Dedifferentiated amniotic fluid mesenchymal stem cell (primary cell): Measurements from ENCODE around the gene DEUP1.

Experiments
- DNase-seq: peaks from one replicate; pipeline ENCODE4 v3.0.0-alpha.2; 2016; ENCODE audit errors: extremely low spot score

DEUP1 gene

DNA sequence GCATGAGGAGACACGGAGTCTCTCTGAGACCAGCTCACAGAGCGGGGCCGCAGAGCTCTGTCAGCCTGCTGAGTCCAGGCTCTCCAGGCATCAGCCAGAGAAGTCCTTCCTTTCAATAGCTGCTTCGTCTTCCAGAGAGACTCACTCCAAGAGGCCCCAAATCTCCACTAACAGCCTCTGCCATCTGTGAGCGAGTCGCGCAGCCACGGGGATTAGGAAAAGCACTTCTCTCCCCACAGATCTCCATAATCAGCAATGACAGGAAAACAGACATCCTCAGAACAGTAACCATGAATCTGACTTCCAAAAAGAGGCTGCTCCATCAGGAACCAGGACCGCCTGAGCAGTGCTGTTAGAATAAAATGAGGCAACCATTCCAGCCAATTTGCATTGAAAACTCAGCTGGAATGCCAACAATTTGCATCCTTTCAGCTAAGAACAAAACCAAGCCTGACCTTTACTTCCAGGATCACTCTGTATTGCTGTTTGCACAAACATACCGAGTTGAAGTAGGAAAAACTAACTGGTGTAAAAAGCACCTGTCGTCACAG lies 147.2 kb downstream of the DEUP1 start:
- DNase-seq, result no peak

DNA sequence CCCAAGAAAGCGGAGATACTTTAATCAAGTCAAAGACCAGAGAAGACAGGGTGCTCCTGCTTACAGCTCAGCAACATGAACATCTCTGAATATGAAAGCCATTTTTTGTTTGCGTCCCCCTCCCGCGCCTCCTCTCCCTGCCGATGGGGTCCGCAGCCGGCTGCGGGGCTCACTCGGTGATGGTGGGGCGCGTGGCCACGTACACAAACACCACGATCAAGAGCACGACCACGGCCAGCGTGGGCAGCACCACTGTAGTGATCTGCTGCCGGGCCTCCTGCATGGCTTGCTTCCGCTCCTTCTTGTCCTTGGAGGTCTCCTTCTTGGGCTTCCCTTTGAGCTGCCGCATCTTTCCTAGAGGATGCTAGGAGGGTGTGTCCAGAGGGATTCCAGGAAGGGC lies 148.3 kb downstream of the DEUP1 start:
- DNase-seq, result no peak

DNA sequence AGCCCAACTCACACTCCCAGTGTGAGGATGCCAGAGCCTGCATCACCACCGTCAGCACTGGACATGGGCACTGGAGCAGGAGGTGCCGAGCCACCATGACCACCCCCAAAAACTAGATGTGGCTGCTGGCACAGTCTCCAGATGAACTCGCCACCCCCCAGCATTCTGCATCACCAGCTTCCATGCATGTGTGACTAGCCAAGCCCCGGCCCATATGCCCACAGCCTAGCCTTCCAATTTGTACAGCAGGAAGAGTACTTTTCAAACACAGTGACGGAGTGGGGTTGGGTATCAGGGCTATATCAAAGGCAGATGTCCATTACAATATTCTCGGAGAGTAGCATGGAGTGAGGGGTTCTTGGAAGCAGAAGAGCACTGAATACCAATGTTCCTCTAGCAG lies 149.7 kb downstream of the DEUP1 start:
- DNase-seq, result no peak

DNA sequence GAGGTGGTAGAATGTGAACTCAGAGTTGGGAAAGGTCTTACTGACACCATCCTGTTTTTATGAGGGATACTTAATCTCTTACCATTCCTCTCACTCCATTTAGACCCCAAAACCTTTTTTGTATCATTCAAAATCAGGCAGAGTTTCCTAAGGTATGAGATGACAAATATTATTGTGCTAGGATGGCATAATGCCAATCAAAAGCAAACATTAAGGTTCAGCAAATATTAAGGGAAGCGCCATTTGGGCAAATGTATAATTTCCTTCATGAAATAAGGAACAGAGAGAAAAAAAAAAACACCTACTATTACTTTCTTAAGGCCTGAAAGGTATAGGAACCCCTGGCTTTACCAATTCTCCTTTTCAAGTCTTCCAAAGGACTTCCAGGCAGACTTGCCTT lies 150.2 kb downstream of the DEUP1 start:
- no peak for DNase-seq

DNA sequence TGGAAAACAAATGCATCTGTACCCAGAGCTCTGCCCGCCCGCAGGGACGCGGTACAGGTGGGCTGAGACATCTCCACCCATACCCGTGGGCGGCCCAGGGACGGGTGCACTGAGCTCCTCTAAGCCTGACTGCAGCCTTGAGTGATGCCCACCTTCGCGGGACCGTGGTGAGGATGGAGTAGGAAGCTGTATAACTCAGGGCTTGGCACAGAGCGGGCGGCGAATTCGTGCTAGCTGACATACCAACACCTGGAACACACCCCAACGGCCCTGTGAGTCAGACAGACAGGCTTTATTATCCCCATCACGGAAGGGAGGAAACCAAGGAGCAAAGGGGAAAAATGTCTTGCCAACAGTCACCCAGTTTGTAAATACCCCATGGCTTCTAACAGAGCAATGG lies 150.7 kb downstream of the DEUP1 start:
- no peak for DNase-seq

DNA sequence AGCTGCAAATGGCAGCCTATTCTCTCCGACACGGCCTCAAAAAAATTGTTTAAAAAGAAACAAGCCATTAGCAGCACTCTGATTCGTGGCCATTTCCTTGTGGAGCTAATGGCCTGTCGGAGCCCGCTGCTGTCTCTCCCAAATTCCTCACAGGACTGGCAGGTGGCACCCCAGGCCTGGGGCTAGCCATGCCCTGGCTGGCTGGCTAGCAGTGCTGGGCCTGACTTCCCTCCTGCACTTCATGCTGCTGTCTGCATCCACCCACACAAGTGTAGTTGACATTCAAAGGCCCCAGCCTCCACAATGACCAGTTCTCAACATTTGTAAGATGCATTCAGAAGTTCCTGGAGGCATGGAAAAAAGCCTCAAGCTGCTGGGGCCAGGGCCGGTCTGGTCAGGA lies 151.2 kb downstream of the DEUP1 start:
- no peak for DNase-seq

DNA sequence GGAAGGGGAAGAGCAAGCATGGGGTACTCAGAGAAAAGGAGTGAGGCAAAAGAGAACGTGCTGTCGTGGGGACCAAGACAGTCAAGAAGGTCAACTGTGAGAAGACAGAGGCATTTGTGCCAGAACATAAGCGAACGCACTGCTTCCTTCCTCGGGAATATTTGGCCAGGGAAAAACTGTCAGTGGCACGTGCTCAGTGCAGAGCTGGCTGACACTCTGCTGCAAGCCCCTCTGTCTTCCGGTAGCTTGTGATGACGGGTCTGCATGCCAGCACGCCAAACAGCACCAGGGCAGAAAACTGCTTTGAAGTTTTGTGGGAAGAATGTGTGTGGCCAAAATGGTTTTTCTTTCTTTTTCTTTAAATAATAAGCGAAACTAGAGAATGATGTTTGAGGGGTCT lies 152.0 kb downstream of the DEUP1 start:
- DNase-seq, result no peak

DNA sequence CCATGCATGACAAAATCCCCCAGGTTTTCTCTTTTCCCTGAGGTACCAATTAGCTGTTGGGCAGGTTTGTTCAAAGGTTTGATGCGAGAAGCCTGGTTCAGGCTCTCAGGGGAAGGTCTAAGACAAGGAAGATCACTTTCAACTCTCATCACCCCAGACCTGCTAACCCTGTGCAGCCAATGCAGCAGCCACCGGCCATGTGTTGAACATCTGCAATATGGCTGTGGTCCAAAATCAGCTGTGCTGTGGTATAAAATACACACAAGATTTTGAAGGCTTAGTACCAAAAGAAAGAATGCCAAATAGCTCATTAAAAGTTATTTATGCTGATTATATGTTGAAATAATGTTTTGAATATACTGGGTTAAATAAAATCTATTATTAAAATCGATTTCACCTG lies 154.2 kb downstream of the DEUP1 start:
- DNase-seq, result no peak

DNA sequence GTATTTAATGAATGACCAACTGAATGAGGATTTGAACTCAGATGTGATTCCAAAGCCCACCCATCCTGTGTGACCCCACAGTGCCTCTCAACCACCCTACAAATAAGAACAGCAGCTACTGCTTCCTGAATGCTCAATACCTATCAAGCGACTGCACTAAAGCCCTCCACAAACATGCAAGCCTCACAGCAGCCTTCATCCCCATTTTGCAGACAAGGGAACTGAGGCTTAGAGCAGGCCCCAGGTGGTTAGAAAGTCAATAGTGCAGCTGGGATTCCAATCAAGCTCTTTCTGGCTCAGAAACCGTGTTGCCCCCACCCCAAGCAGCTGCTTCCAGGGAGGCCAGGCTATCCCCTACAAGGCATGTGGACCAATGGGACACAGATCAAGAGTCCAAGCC lies 155.4 kb downstream of the DEUP1 start:
- DNase-seq, result no peak

DNA sequence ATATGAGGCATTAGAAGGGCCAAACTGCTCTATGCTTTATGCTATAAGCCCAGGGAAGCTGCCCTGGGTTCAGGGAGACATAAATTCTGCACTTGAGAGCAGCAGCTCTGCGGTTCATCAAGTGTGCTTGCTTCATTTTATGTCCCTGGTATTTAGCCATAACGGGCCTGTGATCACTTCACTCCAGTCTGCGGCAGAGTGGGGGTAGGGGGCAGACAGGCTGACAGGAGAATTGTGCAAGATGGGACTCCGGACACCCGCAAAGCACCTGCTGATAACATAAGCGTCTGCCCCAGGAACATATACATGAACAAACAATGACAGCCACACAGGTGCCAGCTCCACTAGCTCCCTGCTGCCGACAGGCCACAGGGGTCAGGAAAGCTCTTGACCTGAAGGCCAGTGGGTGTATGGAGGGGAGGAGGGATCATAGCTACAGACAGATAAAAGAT lies 156.5 kb downstream of the DEUP1 start:
- DNase-seq, result no peak
